Bone marrow (tissue), 2 donors: ENCODE data around the gene PGAM1.
"Not testable (repeated sequence)": the region's sequence is repeated elsewhere in the genome, so short reads cannot be mapped to it uniquely, and the experiment has no call there.

Source experiments
- DNase-seq, 2 donors: peaks; one replicate each; lab custom pipeline; 2025; lab: John Stamatoyannopoulos, UW

Gene PGAM1

GRCh38 chr10:97456686-97457065 is 30.7 kb downstream of the PGAM1 start:
- DNase-seq, result no peak

- no peak for DNase-seq
Observed at GRCh38 chr10:97459111-97459510, 33.1 kb downstream of the PGAM1 start.

- no peak for DNase-seq
Observed at GRCh38 chr10:97459933-97460332, 33.9 kb downstream of the PGAM1 start.

- no peak for DNase-seq
Observed at GRCh38 chr10:97462309-97462708, 36.3 kb downstream of the PGAM1 start.

GRCh38 chr10:97463363-97464132 is 37.6 kb downstream of the PGAM1 start:
- peak; percentile 3 to 6 for DNase-seq

GRCh38 chr10:97464226-97464625 is 38.2 kb downstream of the PGAM1 start:
- no peak for DNase-seq

GRCh38 chr10:97465982-97466381 is 40.0 kb downstream of the PGAM1 start:
- no peak for DNase-seq

GRCh38 chr10:97466755-97467154 is 40.8 kb downstream of the PGAM1 start:
- no peak for DNase-seq

- no peak for DNase-seq
Observed at GRCh38 chr10:97468162-97468561, 42.2 kb downstream of the PGAM1 start.

- not testable (repeated sequence) for DNase-seq
Observed at GRCh38 chr10:97468781-97469180, 42.8 kb downstream of the PGAM1 start.

- no peak for DNase-seq
Observed at GRCh38 chr10:97474918-97475317, 48.9 kb downstream of the PGAM1 start.

GRCh38 chr10:97475936-97476594 is 50.1 kb downstream of the PGAM1 start:
- no peak for DNase-seq

- DNase-seq, result not testable (repeated sequence)
Observed at GRCh38 chr10:97479410-97479809, 53.4 kb downstream of the PGAM1 start.

- DNase-seq, result no peak
Observed at GRCh38 chr10:97479939-97480338, 53.9 kb downstream of the PGAM1 start.

- no peak for DNase-seq
Observed at GRCh38 chr10:97481071-97481470, 55.1 kb downstream of the PGAM1 start.

GRCh38 chr10:97482381-97482780 is 56.4 kb downstream of the PGAM1 start:
- DNase-seq, result no peak
